ENCODE data around the gene ERAP2.

GRCh38 chr5:96902876-96903275, 26.6 kb downstream of the ERAP2 start:
- TF ChIP-seq POLR2A (IDR thresholded peaks at IDR 0.05) (no peak), CTCF (IDR thresholded peaks at IDR 0.05) (no peak), POLR2AphosphoS5 (IDR thresholded peaks at IDR 0.05) (no peak)
